Stimulated activated CD4-positive, alpha-beta T cell treated with anti-CD3 and anti-CD28 coated beads, Interleukin-15, amount 100 ng/mL, for 48 hours (primary cell): ENCODE data around the gene PBRM1.

Source experiments
- DNase-seq, 2 donors: peaks; one replicate each; pipeline ENCODE4 v3.0.0-alpha.2; 2020; ENCODE audit warnings: low read depth in 2 of 2

Gene PBRM1

DNA sequence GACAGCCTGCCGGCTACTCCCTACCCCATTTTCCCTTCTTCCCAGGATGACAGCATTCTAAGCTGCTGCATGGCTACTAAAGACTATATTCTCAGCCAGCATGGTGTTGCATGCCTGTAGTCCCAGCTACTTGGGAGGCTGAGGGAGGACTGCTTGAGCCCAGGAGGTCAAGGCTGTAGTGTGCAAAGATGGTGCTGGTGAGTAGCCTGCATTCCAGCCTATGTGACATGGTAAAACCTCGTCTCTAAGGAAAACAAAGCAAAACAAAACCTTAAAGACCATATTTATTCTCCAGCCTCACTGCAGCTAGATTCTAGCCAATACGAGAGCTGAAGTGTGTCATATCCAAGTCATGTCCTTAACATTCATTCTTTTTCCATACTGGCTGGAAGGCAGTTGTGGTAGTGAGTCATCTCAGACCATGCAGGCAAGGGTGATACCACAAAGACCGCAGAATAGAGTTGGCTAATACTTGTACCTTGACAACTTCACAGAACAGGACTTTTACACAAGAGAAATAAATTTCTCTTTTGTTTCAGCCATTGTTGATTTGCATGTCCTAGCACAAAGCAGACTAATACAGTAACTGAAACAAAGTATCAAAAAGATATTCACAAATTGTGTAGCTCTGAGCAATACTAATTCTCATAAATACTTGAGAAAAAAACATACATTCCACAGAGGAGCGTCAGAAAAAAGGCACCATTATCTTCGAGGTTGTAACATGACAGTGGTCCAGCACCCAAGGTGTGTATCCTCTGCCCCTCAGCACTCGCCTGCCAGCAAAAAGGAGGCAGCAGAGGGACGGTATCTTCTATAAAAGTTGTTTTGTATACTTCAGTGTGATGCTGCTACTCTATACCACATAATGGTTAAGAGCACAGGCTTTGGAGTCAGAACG, 14.8 kb downstream of the PBRM1 start:
- DNase-seq, result peak; percentile 22 to 47

DNA sequence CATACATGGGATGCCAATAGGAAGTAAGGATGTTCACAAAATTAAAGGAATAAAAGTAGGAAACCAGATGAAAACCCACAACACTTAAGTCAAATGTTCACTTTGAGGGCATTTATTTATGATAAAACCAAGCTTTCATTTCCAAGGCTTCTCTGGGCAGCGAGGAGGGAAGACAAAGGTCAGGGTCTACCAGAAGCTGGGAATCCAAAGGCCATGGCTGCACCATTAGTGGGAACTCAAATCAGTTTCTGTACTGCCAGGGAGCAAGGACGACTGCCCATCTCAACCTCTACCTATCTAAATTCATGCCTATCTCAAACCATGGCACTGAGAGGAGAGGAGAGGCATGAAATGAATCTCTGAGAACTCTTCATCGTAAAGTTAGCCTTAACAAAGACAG, 22.6 kb downstream of the PBRM1 start:
- no peak for DNase-seq

DNA sequence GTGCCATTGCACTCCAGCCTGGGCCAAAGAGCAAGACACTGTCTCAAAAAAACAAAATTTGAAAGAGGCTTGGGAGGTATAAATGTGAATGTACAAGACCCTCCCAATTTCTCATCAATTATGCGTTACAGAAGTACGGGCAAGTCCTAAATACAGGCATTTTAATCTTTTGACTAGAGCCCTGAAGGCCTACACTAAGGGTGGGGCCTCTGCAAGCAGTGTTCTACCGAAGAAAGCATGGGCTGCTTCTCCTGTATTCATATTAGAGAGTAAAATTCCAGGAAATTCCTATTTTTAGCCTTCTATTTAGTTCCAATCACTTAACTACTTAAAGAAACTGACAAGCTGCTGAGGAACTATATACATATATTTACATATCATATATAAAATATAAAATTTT, 25.7 kb downstream of the PBRM1 start:
- no peak for DNase-seq

DNA sequence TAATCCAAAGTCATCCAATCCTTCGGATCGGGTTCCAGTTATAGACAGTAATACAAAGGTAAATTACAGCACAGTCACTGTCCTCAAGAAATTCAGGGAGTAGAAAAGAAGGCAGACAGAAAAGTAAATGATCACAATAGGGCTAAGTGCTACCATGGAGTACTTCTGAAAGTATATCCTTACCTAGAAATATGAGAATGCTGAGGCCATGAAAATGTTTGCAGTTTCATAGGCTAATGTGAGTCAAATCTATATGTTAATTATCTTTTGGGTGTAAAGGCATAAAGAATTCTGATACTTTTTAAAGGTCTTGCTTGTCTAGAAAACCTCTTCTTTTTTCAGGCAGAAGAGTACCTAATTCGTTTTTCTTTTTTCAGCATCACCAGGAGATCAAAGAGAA, 29.8 kb downstream of the PBRM1 start:
- DNase-seq, result no peak

DNA sequence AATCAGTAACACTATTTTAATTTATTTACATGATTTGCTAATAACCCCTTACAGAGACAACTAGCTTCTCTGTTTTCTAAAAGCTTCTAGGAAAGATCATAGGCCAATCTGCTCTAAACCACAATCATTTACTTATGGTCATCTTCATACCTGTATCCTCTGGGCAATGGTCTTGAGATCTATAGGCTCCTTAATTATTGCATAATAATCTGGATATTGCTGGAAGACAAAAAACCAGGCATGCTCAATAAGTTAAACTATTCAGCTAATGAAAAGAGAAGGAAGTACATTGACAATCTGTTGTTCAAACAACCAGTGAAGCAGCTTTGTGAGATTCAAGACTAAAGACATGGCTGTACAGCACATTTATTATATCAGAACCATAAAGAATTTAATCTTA, 34.1 kb downstream of the PBRM1 start:
- no peak for DNase-seq

DNA sequence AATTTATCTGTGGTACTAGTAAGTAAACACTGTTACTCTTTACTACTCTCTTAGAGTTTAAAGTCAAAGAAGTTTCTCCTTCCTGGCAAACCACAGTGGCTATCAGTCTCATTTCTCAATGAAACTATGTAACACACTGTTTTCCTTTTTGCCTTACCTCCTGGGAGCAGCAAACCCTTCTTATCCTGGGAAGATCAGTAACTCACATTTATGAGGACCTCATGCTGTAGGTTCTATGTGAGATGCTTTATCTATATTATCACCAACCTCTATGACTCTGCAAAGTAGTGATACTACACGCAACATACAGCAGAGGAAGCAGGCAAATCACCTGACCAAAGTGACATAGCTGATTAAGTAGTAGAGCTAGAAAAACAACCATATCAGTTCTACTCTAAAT, 35.3 kb downstream of the PBRM1 start:
- no peak for DNase-seq

DNA sequence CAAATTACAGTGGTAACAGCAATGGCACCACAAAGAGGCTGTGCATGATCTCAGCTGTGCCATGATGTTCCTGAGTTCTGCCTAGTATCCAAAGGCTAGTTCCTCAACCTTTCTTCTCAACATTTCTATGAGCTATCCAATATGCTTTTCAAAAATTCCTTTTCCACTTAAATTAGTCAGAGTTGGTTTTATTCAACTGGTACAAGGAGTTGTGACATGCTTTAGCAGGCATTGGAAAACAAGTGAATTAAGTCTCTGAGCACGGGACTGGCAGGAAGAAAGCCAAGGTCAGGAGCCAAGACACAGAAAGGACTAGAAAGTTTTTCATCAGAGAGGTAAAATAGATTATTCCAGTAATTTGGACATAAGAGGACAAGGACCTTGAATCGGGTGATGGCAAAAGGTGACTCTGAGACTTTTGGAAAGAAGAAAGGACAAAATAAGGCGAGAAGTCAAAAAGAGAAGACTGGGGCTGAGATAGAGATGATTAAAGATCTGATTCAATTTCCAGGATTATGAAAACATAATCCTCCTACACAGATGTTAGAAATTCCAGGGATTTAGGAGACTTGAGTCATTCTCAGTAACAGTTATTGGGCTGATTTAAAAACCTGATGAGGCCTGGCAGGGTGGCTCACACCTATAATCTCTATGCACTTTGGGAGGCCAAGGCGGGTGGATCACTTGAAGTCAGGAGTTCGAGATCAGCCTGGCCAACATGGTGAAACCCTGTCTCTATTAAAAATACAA, 36.1 kb downstream of the PBRM1 start:
- no peak for DNase-seq

DNA sequence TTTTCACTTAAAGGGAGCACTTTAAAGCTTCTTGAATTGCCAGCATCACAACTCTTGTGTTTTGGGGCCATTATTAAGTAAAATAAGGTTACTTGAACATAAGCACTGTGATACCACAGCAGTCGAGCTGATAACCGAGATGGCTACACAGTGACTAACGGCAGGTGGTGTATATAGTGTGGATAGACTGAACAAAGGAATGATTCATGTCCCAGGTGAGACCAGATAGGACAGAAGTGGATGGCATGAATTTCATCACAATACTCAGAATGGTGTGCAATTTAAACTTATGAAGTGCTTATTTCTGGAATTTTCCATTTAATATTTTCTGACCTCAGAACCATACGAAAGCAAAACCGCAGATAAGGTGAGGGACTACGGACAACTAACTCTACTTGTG, 40.2 kb downstream of the PBRM1 start:
- DNase-seq, result no peak

DNA sequence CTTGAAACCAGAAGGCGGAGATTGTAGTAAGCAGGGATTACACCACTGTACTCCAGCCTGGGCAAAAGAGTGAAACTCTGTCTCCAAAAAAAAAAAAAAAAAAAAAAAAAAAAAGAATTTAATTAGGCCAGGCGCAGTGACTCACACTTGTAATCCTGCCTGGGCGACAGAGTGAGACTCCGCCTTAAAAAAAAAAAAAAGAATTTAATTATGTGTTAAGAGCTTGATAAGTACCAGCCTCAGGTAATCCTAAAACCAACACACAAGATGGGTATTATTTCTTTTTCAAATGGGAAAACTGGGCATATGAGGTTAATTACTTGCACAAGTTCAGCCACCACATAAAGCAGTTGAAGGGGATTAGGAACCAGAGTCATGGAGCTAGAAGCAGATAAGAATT, 49.0 kb downstream of the PBRM1 start:
- no peak for DNase-seq

DNA sequence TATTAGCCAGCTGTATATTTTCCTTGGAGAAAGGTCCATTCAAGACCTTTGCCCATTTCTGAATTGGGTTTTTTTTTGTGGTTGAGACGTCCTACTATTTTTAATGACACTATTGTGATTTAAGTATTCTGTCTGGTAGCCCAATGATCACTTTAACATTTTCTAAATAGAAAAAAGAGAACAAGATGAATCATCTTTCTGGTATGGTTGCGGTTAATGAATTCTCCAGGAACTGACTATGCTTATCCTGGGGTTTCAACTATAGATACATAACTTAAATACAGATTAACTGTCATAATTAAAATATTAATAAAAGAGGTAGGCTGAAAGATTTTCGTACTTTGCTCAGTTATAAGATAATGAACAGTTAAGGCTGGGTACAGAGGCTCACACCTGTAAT, 51.9 kb downstream of the PBRM1 start:
- no peak for DNase-seq

DNA sequence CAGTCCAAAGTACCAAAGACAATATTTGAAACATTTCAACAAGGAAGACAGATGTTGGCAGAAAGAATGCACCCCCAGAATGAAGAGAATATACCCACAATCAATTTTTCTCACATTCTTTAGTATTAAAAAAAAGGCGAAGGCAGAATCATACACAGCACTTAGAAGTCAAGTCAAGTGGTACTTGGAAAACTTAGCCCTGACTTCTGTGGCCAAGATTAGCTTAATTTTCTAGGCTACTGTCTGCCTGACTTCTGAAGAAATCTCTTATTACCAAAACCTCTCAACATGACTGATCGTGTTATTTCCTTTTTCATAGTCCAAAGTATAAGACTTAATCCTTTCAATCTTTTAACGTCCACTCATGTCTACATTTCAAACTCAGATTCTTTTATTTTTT, 60.7 kb downstream of the PBRM1 start:
- no peak for DNase-seq

DNA sequence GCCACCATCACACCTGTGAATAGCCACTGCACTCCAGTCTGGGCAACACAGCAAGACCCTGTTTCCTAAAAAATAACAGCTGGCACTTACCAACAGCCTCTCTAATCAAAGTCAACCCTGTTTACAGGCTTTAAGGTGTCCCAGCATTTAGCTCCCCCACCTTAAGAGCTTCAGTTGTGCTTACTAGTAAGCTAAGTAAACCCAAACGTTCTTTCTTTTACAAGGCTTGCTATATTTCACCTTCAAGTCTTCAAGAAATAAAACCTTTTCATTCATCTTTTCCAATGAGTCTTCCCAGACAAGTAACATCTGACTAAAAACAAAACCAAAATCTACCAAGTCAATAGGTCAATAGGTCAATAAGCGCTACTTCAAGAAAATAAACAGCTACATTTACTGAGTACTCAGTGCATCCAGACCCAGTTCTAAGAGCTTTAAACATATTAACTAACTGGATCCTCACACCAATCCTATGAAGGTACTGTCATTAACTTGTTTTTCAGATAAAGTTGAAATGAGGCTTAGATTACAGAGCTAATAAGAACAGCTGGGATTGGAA, 62.4 kb downstream of the PBRM1 start:
- no peak for DNase-seq

DNA sequence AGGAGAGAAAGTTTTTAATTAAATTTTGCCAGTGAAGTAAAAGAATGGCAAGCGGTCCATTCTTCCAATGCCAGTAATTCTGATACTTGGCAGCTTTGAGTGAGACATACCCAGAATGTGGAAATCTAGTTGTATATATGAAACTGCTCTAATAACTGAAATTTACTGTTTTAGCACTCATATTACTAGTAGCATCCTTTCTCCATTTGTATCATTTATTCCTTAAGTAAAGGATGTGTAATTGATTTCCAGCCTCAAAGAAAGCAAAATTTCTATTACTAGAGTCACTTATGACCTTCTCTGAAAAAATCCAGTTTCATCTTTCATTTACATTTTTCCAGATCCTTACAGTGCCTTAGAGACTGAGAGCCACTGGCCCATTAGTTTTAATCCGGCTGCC, 65.1 kb downstream of the PBRM1 start:
- DNase-seq, result no peak

DNA sequence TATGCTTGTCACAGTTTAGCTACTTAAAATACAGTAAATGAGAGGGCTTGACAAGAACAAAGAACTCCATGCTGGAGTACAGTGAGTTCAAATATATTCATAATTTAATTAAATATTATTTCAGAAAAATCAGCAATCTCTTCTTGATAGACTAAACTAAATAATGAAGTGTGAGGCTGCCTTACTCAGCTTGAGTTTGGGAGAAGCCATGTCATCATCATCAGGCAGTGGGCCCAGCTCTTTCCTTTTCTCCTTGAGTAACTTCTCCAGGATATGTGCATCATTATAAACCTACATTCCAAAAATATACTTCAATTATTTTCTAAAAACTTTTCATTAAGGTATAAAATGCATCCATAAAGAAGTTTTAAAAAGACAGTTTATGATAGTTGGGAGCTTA, 70.5 kb downstream of the PBRM1 start:
- no peak for DNase-seq

DNA sequence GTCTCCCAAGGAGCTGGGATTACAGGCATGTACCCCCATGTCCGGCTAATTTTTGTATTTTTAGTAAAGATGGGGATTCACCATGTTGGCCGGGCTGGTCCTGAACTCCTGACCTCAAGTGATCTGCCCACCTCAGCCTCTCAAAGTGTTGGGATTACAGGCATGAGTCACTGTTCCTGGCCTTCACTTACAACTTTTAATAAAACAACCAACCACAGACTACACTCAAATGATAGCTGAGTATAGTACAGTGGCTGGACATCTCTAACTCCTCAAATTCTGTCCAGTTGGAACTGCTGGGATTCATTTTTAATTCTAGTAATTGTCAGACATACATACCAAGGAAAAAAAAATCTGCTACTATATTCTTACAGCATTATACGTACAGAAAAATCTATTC, 71.0 kb downstream of the PBRM1 start:
- no peak for DNase-seq

DNA sequence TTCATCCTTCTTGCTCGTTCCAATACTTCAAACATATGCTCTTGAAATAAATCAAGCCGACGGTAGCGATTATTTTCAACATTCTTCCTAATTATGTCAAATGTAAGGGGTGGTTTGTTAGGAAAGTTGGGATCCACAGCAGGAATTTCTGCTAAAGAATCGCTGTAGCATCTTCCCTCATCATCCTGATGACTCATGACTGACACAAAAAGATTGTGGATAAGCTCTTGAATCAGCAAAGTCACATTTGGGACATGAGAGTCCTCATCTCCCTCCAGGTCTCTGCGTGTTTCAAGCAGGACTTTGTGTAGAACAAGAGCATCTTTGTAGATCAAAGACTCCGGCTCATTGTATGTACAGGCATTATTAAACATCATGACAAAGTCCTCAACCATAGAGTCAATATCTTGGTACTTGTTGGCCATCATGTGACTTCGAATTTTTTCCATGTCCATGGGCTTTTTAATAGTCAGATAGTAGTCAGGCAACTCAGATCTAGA, 76.3 kb downstream of the PBRM1 start:
- DNase-seq, result no peak

DNA sequence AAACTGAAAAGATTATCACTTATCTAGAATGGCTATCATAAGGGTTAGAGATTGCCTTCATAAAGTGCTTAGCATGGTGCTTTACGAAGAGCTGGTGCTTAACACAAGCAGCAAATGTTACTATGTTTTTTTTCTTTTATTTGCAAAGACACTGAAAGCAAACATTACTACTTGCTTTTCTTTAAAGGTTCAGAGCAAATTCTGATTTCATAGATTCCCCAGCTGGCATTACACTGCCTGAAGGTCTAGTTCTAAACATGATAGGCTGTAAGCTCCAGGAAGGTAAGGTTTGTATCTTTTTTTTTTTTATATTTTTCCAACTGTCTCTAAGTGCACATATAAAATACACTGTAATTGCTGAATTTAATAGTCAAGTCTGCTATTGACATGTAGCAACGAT, 77.4 kb downstream of the PBRM1 start:
- no peak for DNase-seq

DNA sequence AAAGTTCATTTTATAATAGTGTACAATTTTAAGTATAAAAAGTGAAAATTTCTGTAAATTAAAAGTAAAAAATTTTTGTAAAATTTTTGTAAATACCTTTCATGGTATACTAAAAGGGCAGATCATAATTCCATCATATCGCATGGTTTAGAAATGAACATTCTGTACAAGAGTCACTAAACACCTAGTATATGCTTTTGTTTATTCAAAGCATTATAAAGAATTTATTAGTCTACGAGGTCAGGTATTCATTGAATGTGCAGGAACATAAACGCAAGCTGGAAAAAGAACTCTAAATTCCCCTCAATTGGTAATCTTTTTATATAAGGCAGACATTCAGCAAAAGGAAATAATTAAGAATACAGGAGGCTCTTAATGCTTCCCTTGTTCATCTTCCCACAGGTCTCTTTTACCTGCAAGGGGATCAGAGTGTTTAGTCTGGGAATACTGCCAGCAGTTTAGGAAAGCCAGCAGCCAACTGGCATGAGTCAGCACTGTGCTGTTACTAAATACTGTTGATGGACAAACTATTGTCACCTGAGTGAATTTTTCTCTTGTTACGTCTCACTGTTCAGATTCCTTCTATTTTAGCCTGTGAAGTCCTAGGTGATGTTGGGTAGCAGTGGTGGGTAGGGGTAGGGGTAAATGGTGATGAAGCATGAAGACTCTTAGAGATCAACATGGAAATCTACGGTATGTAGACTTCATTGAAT, 79.2 kb downstream of the PBRM1 start:
- DNase-seq, result no peak

DNA sequence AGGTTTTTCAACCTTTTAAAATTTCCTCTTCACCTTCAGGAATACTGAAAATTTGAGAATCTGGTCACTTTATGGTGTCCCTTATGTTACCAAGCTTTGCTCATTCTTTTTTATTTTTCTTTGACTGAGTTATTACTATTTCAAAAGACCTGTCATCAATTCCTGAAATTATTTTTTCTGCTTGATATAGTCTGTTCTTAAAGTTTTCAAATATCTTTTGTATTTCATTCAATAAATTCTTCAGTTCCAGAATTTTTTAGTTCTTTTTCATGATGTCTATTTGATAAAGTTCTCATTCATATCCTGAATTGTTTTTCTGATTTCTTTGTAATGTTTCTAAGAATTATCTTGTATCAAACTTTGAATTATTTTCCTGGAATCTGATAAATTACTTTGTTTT, 85.5 kb downstream of the PBRM1 start:
- no peak for DNase-seq

DNA sequence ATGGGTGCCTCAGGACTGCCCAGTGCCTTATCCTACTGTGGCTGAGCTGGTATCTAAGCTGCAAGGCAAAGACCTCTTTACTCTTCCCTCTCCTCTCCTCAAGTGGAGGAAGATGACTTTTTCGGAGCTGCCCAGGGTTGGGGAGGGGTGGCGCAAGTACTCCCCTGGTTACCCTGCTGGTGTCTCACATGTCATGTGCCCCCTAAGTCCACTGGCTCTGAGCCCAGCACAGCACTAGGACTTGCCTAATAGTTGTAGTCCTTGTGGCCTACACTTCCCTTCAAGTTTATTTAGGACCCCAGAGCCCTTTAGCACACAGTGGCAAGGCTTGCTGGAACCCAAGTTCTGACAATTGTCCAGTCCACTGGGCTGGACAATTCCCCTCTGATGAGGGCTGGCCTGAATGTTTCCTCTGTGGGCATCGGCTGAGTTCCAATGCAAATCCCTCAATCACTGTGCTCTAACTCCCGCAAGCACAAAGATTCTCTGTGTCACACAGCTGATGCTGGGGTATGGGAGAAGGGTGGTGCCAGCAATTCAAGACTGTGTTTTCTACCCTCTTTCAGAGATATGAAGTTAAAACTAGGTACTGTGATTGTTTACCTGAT, 89.0 kb downstream of the PBRM1 start:
- DNase-seq, result no peak

DNA sequence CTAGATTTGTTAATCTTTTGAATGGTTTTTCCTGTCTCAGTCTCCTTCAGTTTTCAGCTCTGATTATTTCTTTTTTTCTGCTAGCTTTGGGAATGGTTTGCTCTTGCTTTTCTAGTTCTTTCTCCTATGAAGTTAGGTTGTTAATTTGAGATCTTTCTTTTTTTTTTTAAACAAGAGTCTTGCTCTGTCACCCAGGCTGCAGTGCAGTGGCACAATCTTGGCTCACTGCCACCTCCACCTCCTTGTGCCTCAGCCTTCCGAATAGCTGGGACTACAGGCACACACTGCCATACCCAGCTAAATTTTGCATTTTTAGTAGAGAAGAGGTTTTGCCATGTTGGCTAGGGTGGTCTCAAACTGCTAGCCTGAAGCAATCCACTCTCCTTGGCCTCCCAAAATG, 92.6 kb downstream of the PBRM1 start:
- DNase-seq, result no peak
